OCI-LY3 (cell line): ENCODE measurements around the gene ATP6V1D.

ENCODE experiments used
- EZH2phosphoT487 ChIP-seq: fragments of 200-600 bp; shearing (Covaris generic); IDR thresholded peaks from 2 replicates; pipeline ENCODE4 v1.6.1; 2018; ENCODE audit warnings: antibody characterized with exemption, mixed run types, low read depth
- TF ChIP-seq, protein P1 (sequence below): fragments of 200-600, 300-600 bp; sonication (generic); IDR thresholded peaks from 2 replicates; pipeline ENCODE4 v1.5.1; 2014; ENCODE audit warnings: antibody characterized with exemption, low read length, low read depth

DNA sequence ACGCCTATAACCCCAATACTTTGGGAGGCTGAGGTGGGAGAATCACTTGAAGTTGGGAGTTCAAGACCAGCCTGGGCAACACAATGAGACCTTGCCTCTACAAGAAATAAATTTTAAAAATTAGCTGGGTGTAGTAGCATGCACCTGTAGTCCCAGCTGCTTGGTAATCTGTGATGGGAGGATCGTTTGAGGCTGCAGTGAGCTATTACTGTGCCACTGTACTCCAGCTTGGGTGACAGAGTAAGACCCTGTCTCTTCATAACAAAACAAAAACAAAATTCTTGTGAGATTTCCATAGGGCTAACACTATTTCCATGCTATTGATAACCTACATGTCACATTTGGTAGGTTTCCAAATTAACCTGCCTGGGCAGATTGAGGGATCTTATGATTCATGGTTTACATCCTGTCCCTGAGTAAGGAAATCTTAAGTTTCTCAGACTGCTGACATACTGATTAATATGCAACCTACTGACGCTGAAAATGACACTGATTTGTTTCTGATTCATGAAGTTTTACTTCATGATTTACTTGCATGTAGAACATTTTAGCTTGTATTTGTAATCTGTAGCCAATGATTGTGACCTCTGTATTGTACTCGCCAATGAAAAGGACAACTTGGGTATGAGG is 15.9 kb downstream of the ATP6V1D start:
- TF ChIP-seq, protein P1, sequence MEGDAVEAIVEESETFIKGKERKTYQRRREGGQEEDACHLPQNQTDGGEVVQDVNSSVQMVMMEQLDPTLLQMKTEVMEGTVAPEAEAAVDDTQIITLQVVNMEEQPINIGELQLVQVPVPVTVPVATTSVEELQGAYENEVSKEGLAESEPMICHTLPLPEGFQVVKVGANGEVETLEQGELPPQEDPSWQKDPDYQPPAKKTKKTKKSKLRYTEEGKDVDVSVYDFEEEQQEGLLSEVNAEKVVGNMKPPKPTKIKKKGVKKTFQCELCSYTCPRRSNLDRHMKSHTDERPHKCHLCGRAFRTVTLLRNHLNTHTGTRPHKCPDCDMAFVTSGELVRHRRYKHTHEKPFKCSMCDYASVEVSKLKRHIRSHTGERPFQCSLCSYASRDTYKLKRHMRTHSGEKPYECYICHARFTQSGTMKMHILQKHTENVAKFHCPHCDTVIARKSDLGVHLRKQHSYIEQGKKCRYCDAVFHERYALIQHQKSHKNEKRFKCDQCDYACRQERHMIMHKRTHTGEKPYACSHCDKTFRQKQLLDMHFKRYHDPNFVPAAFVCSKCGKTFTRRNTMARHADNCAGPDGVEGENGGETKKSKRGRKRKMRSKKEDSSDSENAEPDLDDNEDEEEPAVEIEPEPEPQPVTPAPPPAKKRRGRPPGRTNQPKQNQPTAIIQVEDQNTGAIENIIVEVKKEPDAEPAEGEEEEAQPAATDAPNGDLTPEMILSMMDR: no peak
- no peak for TF ChIP-seq EZH2phosphoT487
